Breast epithelium (tissue), 3 donors: ENCODE measurements around the gene RTTN.

Source experiments
- POLR2A ChIP-seq: fragments of 450-650 bp; IDR thresholded peaks from one replicate; pipeline ENCODE4 v1.6.1; 2016; ENCODE audit warnings: antibody characterized with exemption, mild to moderate bottlenecking, moderate library complexity
- TF ChIP-seq, protein P1 (sequence below), 3 donors: fragments of 450-650 bp; IDR thresholded peaks; one replicate each; pipeline ENCODE4 v1.5.1; 2016 to 2017; ENCODE audit warnings: antibody characterized with exemption in 3 of 3, mild to moderate bottlenecking in 3 of 3, moderate library complexity in 3 of 3

DNA sequence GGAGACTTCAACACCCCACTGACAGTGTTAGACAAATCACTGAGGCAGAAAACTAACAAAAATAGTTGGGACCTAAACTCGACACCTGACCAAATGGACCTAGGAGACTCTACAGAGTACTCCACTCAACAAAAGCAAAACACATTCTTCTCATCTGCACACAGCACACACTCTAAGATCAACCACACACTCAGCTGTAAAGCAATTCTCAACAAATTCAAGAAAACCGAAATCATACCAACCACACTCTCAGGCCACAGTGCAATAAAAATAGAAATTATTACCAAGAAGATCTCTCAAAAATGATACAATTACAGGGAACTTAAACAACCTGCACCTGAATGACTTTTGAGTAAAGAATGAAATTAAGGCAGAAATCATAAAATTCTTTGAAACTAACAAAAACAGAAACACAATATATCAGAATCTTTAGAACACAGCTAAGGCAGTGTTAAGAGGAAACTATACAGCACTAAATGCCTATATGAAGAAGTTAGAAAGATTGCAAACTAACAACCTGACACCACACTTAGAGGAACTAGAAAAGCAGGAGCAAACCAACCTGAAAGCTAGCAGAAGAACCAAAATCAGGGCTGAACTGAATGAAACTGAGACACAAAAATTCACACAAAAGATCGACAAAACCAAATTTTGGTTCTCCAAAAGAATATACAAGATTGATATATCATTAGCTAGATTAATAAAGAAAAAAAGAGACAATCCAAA, 46.3 kb downstream of the RTTN start:
- TF ChIP-seq, protein P1, sequence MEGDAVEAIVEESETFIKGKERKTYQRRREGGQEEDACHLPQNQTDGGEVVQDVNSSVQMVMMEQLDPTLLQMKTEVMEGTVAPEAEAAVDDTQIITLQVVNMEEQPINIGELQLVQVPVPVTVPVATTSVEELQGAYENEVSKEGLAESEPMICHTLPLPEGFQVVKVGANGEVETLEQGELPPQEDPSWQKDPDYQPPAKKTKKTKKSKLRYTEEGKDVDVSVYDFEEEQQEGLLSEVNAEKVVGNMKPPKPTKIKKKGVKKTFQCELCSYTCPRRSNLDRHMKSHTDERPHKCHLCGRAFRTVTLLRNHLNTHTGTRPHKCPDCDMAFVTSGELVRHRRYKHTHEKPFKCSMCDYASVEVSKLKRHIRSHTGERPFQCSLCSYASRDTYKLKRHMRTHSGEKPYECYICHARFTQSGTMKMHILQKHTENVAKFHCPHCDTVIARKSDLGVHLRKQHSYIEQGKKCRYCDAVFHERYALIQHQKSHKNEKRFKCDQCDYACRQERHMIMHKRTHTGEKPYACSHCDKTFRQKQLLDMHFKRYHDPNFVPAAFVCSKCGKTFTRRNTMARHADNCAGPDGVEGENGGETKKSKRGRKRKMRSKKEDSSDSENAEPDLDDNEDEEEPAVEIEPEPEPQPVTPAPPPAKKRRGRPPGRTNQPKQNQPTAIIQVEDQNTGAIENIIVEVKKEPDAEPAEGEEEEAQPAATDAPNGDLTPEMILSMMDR (IDR thresholded peaks at IDR 0.05), result no peak
- no peak for TF ChIP-seq POLR2A
